IPS-18a (cell line): ENCODE measurements around the gene TMEM115.

Source experiments
- H3K27ac ChIP-seq: one replicate; pipeline ENCODE4 v1.5.1; 2013; ENCODE audit warnings: low read length
- H3K27me3 ChIP-seq: one replicate; pipeline ENCODE4 v1.6.1; 2013; ENCODE audit warnings: mild to moderate bottlenecking, low read length; ENCODE audit not compliant: control insufficient read depth, insufficient read depth
- H3K36me3 ChIP-seq: one replicate; pipeline ENCODE4 v1.6.1; 2013; ENCODE audit warnings: low read depth, low read length; ENCODE audit not compliant: control insufficient read depth
- H3K4me1 ChIP-seq: one replicate; pipeline ENCODE4 v1.6.1; 2013; ENCODE audit warnings: low read depth, low read length; ENCODE audit not compliant: control insufficient read depth
- H3K4me3 ChIP-seq: one replicate; pipeline ENCODE4 v1.5.1; 2013; ENCODE audit warnings: low read length
- H3K9ac ChIP-seq: one replicate; pipeline ENCODE4 v1.6.1; 2013; ENCODE audit warnings: mild to moderate bottlenecking, low read length, moderate library complexity
- H3K9me3 ChIP-seq: one replicate; pipeline ENCODE4 v1.6.1; 2013; ENCODE audit warnings: low read depth, low read length; ENCODE audit not compliant: control insufficient read depth

Gene TMEM115

DNA sequence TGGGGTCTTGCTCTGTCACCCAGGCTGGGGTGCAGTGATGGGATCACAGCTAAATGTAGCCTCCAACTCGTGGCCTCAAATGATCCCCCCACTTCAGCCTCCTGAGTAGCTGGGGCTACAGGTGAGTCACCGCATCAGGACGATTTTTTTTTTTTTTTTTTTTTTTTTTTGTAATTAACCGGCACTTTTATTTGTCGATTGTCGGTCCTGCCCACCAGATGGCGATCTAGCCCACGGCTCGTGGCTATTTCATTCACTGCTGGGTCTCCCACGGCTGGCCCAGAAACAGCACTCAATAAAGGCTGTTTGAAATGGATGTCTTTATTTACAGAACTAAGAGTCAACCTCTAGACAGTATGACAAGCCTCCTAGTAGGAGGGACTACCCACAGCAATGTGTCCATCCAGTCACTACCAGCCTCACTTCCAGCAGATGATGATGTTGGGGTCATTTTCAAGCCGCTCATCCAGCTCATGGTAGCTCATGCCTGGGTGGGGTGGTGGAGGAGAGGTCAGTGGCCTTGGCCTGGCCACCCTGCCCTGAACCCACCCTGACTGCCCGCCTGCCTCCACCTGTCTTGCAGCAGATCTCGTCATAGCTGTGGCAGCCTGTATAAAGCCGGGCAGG, 12.0 kb downstream of the TMEM115 start:
- peaks cover 30% of the 10 kb centered on the region for H3K27me3 ChIP-seq
- H3K4me3 ChIP-seq: no peak overlapping the region
- H3K36me3 ChIP-seq: no peaks in the 10 kb centered on the region
- no peaks in the 10 kb centered on the region for H3K9me3 ChIP-seq
- no peak overlapping the region for H3K27ac ChIP-seq
- H3K9ac ChIP-seq: no peak overlapping the region
- H3K4me1 ChIP-seq: peaks cover 8% of the 10 kb centered on the region

- Histone ChIP-seq H3K4me3 (peak within 1 kb of the TSS; percentile 53), H3K9me3 (no peaks in the 10 kb centered on the region)
Measured at GRCh38 chr3:50345586-50346234, 13.6 kb downstream of the TMEM115 start, which contains the start of gene ZMYND10. ZMYND10 (minus strand) TSS chr3:50345732; CDS start chr3:50345579, 153 bp downstream.

GRCh38 chr3:50345008-50345407, 14.3 kb downstream of the TMEM115 start:
- Histone ChIP-seq H3K4me1 (peaks cover under 1% of the 10 kb centered on the region), H3K36me3 (no peaks in the 10 kb centered on the region), H3K27me3 (peaks cover 52% of the 10 kb centered on the region), H3K9me3 (no peaks in the 10 kb centered on the region), H3K9ac (no peak overlapping the region), H3K4me3 (peak overlapping the region; percentile 53), H3K27ac (no peak overlapping the region)

More at GRCh38 chr3:50345586-50346234, 13.6 kb downstream of the TMEM115 start, which contains the start of gene ZMYND10:
- H3K4me1 ChIP-seq: peaks cover 4% of the 10 kb centered on the region
- peaks cover 45% of the 10 kb centered on the region for H3K27me3 ChIP-seq
- no peak within 1 kb of the TSS for H3K9ac ChIP-seq
- H3K36me3 ChIP-seq: no peaks in the 10 kb centered on the region
- no peak within 1 kb of the TSS for H3K27ac ChIP-seq

- Histone ChIP-seq H3K27me3 (peaks cover 71% of the 10 kb centered on the region), H3K9ac (no peak overlapping the region), H3K36me3 (no peaks in the 10 kb centered on the region), H3K9me3 (no peaks in the 10 kb centered on the region), H3K27ac (no peak overlapping the region), H3K4me1 (no peaks in the 10 kb centered on the region), H3K4me3 (no peak overlapping the region)
Measured at GRCh38 chr3:50342813-50343633, 16.3 kb downstream of the TMEM115 start.

- Histone ChIP-seq H3K27me3 (peaks cover 71% of the 10 kb centered on the region), H3K9me3 (no peaks in the 10 kb centered on the region), H3K4me3 (no peak overlapping the region), H3K27ac (no peak overlapping the region), H3K4me1 (no peaks in the 10 kb centered on the region), H3K36me3 (no peaks in the 10 kb centered on the region), H3K9ac (no peak overlapping the region)
Measured at GRCh38 chr3:50341996-50342650, 17.2 kb downstream of the TMEM115 start.

GRCh38 chr3:50341537-50341936, 17.8 kb downstream of the TMEM115 start:
- Histone ChIP-seq H3K4me1 (no peaks in the 10 kb centered on the region), H3K27ac (no peak overlapping the region), H3K36me3 (no peaks in the 10 kb centered on the region), H3K4me3 (no peak overlapping the region), H3K9ac (no peak overlapping the region), H3K27me3 (peaks cover 69% of the 10 kb centered on the region), H3K9me3 (no peaks in the 10 kb centered on the region)

- Histone ChIP-seq H3K36me3 (no peaks in the 10 kb centered on the region), H3K9me3 (no peaks in the 10 kb centered on the region), H3K4me1 (peaks cover 5% of the 10 kb centered on the region), H3K27ac (no peak within 1 kb of the TSS), H3K27me3 (peaks cover 62% of the 10 kb centered on the region), H3K4me3 (peak within 1 kb of the TSS; percentile 8), H3K9ac (no peak within 1 kb of the TSS)
Measured at GRCh38 chr3:50340448-50341329, 18.6 kb downstream of the TMEM115 start, which contains the start of gene RASSF1. RASSF1 (minus strand) TSS chr3:50340836; CDS start chr3:50340805, 31 bp downstream.

DNA sequence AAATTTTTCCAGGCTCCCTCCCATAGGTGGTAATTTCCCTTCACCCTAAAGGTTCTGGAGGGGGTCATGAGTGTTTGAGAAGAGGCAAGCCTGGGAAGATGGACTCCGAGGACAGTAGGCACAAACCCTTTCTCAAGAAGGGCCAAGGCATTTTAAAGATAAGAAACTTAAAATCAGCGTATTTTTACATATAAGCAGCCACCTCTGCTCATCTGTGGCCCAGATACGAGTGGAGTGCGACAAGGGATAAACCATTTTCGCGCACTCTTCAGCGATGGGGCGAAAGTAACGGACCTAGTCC, 19.2 kb downstream of the TMEM115 start:
- no peak overlapping the region for H3K9ac ChIP-seq

DNA sequence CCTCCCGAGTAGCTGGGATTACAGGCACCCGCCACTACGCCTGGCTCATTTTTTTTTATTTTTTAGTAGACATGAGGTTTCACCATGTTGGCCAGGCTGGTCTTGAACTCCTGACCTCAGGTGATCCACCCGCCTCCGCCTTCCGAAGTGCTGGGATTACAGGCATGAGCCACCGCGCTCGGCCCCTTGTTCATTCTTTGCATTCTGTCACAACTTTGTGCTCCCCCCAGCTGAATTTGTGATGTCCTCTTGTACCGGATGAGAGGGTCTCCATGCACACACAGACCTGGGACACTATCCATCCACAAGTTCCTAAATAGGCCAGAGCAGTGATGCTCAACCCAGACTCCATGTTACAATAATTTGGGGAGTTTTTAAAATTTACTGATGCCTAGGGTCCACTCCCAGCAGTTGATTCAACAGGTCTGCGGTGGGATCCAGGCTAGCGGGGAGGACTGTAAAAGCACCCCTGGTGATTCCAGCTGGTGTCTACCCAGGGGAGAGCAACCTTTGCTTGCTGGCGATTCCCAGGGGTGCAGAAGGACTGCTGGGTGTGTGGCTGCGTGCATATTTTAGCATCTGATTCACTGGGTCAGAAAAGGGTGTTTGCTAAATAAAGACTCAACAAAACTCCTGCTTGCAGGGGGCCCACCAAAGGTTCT, 19.7 kb downstream of the TMEM115 start:
- Histone ChIP-seq H3K27me3 (peaks cover 54% of the 10 kb centered on the region), H3K4me3 (no peak overlapping the region), H3K9me3 (no peaks in the 10 kb centered on the region), H3K4me1 (peaks cover 5% of the 10 kb centered on the region), H3K36me3 (no peaks in the 10 kb centered on the region), H3K9ac (no peak overlapping the region), H3K27ac (no peak overlapping the region)

More for the DNA sequence above, 19.2 kb downstream of the TMEM115 start:
- H3K36me3 ChIP-seq: no peaks in the 10 kb centered on the region
- peak overlapping the region; percentile 8 for H3K4me3 ChIP-seq
- H3K27me3 ChIP-seq: peaks cover 59% of the 10 kb centered on the region
- peaks cover 5% of the 10 kb centered on the region for H3K4me1 ChIP-seq
- H3K27ac ChIP-seq: no peak overlapping the region
- H3K9me3 ChIP-seq: no peaks in the 10 kb centered on the region

DNA sequence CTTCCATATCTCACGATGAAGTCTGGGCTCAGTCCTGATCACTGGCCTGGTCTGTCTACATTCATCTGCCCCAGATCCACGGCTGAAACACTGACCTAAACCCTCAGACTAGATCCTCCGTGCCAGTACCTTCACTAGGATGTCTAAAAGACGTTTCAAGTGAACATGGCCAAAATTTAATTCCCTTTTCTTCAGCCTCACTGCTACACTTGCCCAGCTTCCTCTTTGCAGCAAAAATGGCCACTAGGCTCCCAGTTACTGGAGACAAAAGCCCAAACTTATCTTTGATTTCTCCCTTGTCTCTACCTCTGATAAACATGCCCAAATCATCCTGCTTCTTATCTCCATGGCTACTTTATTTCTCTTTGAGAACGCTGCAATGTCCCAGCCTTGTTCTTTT, 20.4 kb downstream of the TMEM115 start:
- Histone ChIP-seq H3K9me3 (no peaks in the 10 kb centered on the region), H3K4me1 (peaks cover 5% of the 10 kb centered on the region), H3K36me3 (no peaks in the 10 kb centered on the region), H3K27me3 (peaks cover 53% of the 10 kb centered on the region), H3K27ac (no peak overlapping the region), H3K9ac (no peak overlapping the region), H3K4me3 (no peak overlapping the region)
